Body of pancreas (tissue), 4 donors: ENCODE measurements around the gene ACSM2B. TPM values are rescaled to one million over a fixed set of nuclear protein-coding genes. Genes with fewer than 3 reads are reported as not detected.
"Not testable (repeated sequence)": the region's sequence is repeated elsewhere in the genome, so short reads cannot be mapped to it uniquely, and the experiment has no call there.

Source experiments
- ATAC-seq: fragments of 150-250 bp; one replicate; pipeline ENCODE4 v1.9.1; 2016
- DNase-seq, 4 donors: peaks; one replicate each; pipeline ENCODE4 v3.0.0-alpha.2; 2019
- H3K27ac ChIP-seq, 4 donors: fragments of 200-600 bp; sonication (generic); 1 replicate in 3 of 4; 2 replicates in 1 of 4; pipeline versions ENCODE4 v1.5.1 to v1.6.1; 2016 to 2019; ENCODE audit warnings: mild to moderate bottlenecking in 1 of 4, mixed read lengths in 1 of 4, moderate library complexity in 1 of 4
- H3K27me3 ChIP-seq, 2 donors: fragments of 200-600 bp; sonication (generic); one replicate each; pipeline ENCODE4 v1.6.0; 2016; ENCODE audit warnings: mild to moderate bottlenecking in 1 of 2
- H3K36me3 ChIP-seq, 2 donors: fragments of 200-600 bp; sonication (generic); replicated peaks in 1 of 2; 2 replicates each; pipeline ENCODE4 v1.5.1; 2016; ENCODE audit warnings: low read depth in 2 of 2; ENCODE audit not compliant: insufficient read depth in 1 of 2
- H3K4me1 ChIP-seq: fragments of 200-600 bp; sonication (generic); one replicate; pipeline ENCODE4 v1.6.0; 2016
- H3K4me3 ChIP-seq, 2 donors: fragments of 200-600 bp; sonication (generic); 1 replicate in 1 of 2; 2 replicates in 1 of 2; pipeline ENCODE4 v1.5.1; 2016 to 2019
- H3K9me3 ChIP-seq, 3 donors: fragments of 200-600 bp; sonication (generic); 1 replicate in 2 of 3; 2 replicates in 1 of 3; pipeline ENCODE4 v1.5.1; 2016
- POLR2A ChIP-seq, 3 donors: fragments of 450-650 bp; IDR thresholded peaks; one replicate each; pipeline ENCODE4 v1.6.1; 2016; ENCODE audit warnings: antibody characterized with exemption in 3 of 3, mild to moderate bottlenecking in 2 of 3
- WGBS, 2 donors: methylation state at CpG; one replicate each; pipeline ENCODE4 v1.1.5; 2017; 5-methylcytosine and 5-hydroxymethylcytosine counted together
- intact Hi-C: fragments of 100-400 bp; cut with DNase I; formaldehyde crosslinking; loops from one replicate; pipeline ENCODE4 v1.15.1; 2023
- total RNA-seq, 2 donors: library from RNA; depleted of rRNA; stranded (reverse); fragments of >200 nt; gene quantifications; one replicate each; pipeline ENCODE4 v1.1.0, GENCODE V29; 2016
- TF ChIP-seq, protein P1 (sequence below), 7 experiments: fragments of 450-650 bp in 4 of 7; fragments of 200-600 bp in 3 of 7; sonication (generic) in 3 of 7; IDR thresholded peaks; one replicate each; pipeline ENCODE4 v1.5.1; 2016 to 2019; ENCODE audit warnings: antibody characterized with exemption in 7 of 7

The ACSM2B gene
- total RNA-seq = 1 to 10 TPM; 1.3 to 2.3 TPM

DNA sequence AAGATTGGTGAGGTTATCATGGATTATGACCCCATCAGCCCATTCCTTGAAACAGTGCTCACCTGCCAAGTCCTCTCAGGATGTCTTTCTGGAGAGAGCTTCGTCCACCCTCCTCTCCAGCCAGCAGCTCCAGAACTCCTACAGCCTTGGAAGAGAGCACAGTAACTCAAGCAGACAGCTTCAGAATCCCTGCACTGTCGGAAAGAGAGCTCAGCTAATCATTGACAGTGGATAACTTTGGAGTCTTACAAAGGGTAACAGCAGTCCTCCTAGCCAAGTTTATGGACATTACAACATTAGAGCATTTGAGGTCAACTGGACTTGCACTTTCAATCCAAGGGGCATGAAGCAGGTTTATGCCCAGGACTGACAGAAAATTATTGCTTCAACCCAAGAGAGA is at the start of gene ACSM2B:
Gene ACSM2B, minus strand, starts transcription at position 223 of the 400 bp plus-strand sequence. CDS start 11,522 bp downstream, outside the sequence.
- H3K4me1 ChIP-seq, intact Hi-C loops, H3K27ac ChIP-seq, H3K4me3 ChIP-seq, DNase-seq, H3K9me3 ChIP-seq, H3K27me3 ChIP-seq, H3K36me3 ChIP-seq, ATAC-seq: not testable (repeated sequence)
- WGBS, 2 donors = no CpG with 5 or more reads among the region's 2 CpGs

DNA sequence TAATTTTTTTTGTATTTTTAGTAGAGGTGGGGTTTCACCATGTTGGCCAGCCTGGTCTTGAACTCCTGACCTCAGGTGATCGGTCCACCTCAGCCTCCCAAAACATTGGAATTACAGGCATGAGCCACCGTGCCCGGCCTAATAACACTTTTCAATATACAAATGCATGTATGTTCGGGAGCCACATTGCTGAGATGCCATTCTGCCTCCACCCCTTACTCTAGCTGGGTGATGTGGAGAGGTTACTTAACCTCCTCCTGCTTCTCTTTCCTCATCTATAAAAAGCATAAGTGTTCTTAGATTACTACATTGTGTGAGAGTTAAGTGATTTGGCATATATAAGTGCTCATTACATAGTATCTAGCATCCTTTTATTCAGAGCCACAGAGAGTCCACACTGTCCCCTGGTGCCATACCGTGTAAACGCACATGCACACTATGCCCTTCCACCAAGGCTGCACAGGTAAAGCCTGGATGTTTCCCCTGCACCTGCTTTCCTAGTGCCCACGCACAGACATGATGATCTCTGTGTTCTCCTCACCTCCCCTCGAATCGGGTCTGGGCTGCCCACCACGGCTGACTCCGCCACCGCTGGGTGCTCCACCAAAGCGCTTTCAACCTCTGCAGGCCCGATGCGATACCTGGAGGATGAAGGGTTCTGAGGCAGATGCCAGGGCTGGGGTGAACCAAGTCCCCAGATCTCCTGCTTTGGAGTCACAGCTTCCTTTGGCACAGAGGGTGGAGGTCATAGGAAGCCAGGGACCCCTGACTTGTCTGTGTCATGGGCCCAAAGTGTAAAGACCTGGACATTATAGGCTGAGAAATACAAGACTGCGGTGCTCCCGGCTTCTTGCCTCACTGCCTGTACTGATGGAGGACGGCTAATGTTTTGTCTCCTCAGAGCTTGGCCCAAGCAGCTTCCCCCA is 49.0 kb upstream of the ACSM2B start:
- intact Hi-C loops = loop anchor here (10.0 kb wide), 1 partner anchor 720 kb away; no protein-coding TSS in a partner anchor
- no peaks in the 10 kb centered on the region for H3K36me3 ChIP-seq
- no peaks in the 10 kb centered on the region for H3K9me3 ChIP-seq
- 81 to 83% methylated on average over 18 of the region's 18 CpGs for WGBS, 2 donors
- H3K27ac ChIP-seq = no peak overlapping the region
- DNase-seq (no peak), ATAC-seq (no peak)
- no peak overlapping the region for H3K4me3 ChIP-seq
- TF ChIP-seq, protein P1, sequence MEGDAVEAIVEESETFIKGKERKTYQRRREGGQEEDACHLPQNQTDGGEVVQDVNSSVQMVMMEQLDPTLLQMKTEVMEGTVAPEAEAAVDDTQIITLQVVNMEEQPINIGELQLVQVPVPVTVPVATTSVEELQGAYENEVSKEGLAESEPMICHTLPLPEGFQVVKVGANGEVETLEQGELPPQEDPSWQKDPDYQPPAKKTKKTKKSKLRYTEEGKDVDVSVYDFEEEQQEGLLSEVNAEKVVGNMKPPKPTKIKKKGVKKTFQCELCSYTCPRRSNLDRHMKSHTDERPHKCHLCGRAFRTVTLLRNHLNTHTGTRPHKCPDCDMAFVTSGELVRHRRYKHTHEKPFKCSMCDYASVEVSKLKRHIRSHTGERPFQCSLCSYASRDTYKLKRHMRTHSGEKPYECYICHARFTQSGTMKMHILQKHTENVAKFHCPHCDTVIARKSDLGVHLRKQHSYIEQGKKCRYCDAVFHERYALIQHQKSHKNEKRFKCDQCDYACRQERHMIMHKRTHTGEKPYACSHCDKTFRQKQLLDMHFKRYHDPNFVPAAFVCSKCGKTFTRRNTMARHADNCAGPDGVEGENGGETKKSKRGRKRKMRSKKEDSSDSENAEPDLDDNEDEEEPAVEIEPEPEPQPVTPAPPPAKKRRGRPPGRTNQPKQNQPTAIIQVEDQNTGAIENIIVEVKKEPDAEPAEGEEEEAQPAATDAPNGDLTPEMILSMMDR (IDR thresholded peaks at IDR 0.05) = peak in 3 of 7 experiments; percentile 13 to 28 (median 16)
- no peak for TF ChIP-seq POLR2A (IDR thresholded peaks at IDR 0.05)
- no peaks in the 10 kb centered on the region for H3K27me3 ChIP-seq
- H3K4me1 ChIP-seq = no peaks in the 10 kb centered on the region

- intact Hi-C loops = loop anchor here (10.0 kb wide), 1 partner anchor 719 kb away; no protein-coding TSS in a partner anchor
- Histone ChIP-seq H3K27me3 (no peaks in the 10 kb centered on the region), H3K36me3 (no peaks in the 10 kb centered on the region), H3K27ac (no peak overlapping the region), H3K4me1 (no peaks in the 10 kb centered on the region), H3K9me3 (no peaks in the 10 kb centered on the region), H3K4me3 (no peak overlapping the region)
- DNase-seq (no peak), ATAC-seq (no peak)
- WGBS, 2 donors = 80 to 82% methylated on average over 1 of the region's 1 CpG
- TF ChIP-seq POLR2A (IDR thresholded peaks at IDR 0.05) = no peak
- TF ChIP-seq, protein P1 (IDR thresholded peaks at IDR 0.05) = no peak
Observed at GRCh38 chr16:20624205-20624604, 48.0 kb upstream of the ACSM2B start.

- Histone ChIP-seq H3K4me3 (no peak overlapping the region), H3K36me3 (no peaks in the 10 kb centered on the region), H3K27ac (no peak overlapping the region), H3K27me3 (no peaks in the 10 kb centered on the region), H3K4me1 (no peaks in the 10 kb centered on the region), H3K9me3 (no peaks in the 10 kb centered on the region)
- intact Hi-C loops = loop anchor here (10.0 kb wide), 1 partner anchor 718 kb away; no protein-coding TSS in a partner anchor
- TF ChIP-seq, protein P1 (IDR thresholded peaks at IDR 0.05) = no peak
- TF ChIP-seq POLR2A (IDR thresholded peaks at IDR 0.05) = no peak
- ATAC-seq (no peak), DNase-seq (no peak)
Observed at GRCh38 chr16:20622498-20622870, 46.3 kb upstream of the ACSM2B start.

GRCh38 chr16:20621406-20621805 is 45.2 kb upstream of the ACSM2B start:
- H3K4me3 ChIP-seq = no peak overlapping the region
- H3K36me3 ChIP-seq = no peaks in the 10 kb centered on the region
- DNase-seq (no peak), ATAC-seq (no peak)
- intact Hi-C loops = loop anchor here (10.0 kb wide), 1 partner anchor 717 kb away; no protein-coding TSS in a partner anchor
- WGBS, 2 donors = 82 to 84% methylated on average over 4 to 6 of the region's 6 CpGs
- H3K27ac ChIP-seq = no peak overlapping the region
- H3K4me1 ChIP-seq = no peaks in the 10 kb centered on the region
- no peaks in the 10 kb centered on the region for H3K27me3 ChIP-seq
- TF ChIP-seq, protein P1 (IDR thresholded peaks at IDR 0.05) = no peak
- TF ChIP-seq POLR2A (IDR thresholded peaks at IDR 0.05) = no peak
- H3K9me3 ChIP-seq = no peaks in the 10 kb centered on the region
